ENCODE measurements around the gene ZNF792. TPM values are rescaled to one million over a fixed set of nuclear protein-coding genes. Genes with fewer than 3 reads are reported as not detected.
"Not testable (repeated sequence)": the region's sequence is repeated elsewhere in the genome, so short reads cannot be mapped to it uniquely, and the experiment has no call there.

The ZNF792 gene
- total and polyA plus RNA-seq, 7 donors: 0.83 to 4.2 (median 1.5) TPM

DNA sequence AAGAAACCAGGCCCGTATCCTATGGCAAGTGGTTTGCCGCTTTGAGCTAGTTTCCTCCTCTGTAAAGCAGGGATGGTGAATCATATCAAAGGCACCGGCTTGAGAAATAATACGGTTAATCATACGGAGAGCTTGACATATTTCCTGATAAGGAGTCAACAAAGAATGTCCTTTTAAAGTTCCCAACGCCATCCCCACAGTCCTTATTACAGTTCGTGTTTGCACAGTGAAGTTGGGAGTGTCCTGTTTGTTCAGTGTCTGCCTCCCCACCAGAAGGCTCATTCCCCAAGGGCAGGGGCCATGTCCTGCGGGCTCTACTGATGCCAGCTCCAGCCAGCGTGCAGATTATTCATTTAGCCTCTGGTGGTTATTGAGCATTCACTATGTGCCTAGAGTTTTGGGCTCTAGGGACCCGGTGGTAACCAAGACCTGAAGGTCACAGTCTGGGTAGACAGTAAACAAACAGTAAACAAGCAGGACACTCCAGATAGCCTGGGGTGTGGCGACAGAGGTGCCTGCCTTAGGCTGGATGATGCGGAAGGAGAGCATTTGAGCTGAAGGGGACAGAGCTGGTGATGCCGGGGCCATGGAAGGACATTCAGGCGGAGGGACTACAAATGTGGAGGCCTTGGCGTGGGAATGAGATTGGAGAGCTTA, 42.4 kb upstream of the ZNF792 start:
- DNase-seq (no peak), ATAC-seq (no peak)
- Histone ChIP-seq H3K27me3 (ENCODE audit: insufficient read depth in 3 of 3, low read length in 2 of 3) (no peaks in the 10 kb centered on the region), H3K4me3 (no peak overlapping the region), H3K9me3 (no peaks in the 10 kb centered on the region), H3K27ac (no peak overlapping the region), H3K36me3 (ENCODE audit: insufficient read depth in 1 of 2, low read depth in 1 of 2) (peaks cover 0 to 41% of the 10 kb centered on the region in 2 donors), H3K4me1 (peaks cover 4% of the 10 kb centered on the region)
- intact Hi-C loops (cut with DNase I): no loop called here
- TF ChIP-seq, protein P1, sequence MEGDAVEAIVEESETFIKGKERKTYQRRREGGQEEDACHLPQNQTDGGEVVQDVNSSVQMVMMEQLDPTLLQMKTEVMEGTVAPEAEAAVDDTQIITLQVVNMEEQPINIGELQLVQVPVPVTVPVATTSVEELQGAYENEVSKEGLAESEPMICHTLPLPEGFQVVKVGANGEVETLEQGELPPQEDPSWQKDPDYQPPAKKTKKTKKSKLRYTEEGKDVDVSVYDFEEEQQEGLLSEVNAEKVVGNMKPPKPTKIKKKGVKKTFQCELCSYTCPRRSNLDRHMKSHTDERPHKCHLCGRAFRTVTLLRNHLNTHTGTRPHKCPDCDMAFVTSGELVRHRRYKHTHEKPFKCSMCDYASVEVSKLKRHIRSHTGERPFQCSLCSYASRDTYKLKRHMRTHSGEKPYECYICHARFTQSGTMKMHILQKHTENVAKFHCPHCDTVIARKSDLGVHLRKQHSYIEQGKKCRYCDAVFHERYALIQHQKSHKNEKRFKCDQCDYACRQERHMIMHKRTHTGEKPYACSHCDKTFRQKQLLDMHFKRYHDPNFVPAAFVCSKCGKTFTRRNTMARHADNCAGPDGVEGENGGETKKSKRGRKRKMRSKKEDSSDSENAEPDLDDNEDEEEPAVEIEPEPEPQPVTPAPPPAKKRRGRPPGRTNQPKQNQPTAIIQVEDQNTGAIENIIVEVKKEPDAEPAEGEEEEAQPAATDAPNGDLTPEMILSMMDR (IDR thresholded peaks at IDR 0.05): no peak
- 84 to 88% (median 86%) methylated on average over 15 of the region's 15 CpGs for WGBS, 3 donors

- H3K4me1 ChIP-seq; H3K27me3 ChIP-seq (ENCODE audit: insufficient read depth in 3 of 3, low read length in 2 of 3); H3K27ac ChIP-seq; H3K4me3 ChIP-seq; H3K9me3 ChIP-seq; ATAC-seq; intact Hi-C loops (cut with DNase I): not testable (repeated sequence)
- H3K36me3 ChIP-seq (ENCODE audit: insufficient read depth in 1 of 2, low read depth in 1 of 2): peaks cover 0 to 36% of the 10 kb centered on the region in 2 donors
- DNase-seq: peak in 1 of 2 donors; percentile 2
- WGBS, 3 donors: 94 to 95% (median 95%) methylated on average over 6 of the region's 6 CpGs
Measured at GRCh38 chr19:35006007-35006341, 41.9 kb upstream of the ZNF792 start.

DNA sequence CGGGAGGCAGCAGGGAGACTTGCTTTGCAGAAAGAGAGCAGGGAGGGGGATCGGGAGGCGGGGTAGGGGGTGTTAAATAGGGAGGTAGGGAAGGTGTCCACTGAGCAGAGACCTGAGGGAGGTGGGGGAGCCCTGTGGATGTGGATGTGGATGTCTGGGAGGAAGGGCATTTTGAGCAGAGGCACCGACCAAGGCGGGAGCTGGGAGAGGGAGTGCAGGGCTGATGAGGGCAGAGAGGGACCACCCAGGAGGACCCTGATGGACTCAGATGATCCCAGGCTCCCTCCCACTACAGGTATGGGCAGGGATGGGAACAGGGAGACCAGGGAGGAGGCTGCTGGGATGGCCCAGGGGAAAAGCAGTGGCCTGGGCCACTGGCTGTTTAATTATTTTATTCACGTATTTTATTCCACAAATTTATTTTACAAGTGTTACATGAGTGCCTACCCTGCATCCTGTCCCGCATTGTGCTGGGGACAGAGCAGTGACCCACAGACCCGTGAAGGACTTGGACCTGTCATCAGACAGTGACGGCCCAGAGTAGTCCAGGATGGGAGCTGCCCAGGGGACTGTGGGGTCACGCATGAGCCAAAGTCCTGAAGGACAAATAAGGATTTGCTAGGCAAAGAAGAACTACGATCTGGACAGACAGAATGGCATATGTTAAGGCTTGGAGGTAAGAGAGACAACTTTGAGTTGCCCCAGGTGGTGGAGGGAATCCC, 41.4 kb upstream of the ZNF792 start:
- H3K9me3 ChIP-seq: no peaks in the 10 kb centered on the region
- no peak for ATAC-seq
- H3K4me1 ChIP-seq: peaks cover 6% of the 10 kb centered on the region
- no peak overlapping the region for H3K4me3 ChIP-seq
- H3K27ac ChIP-seq: no peak overlapping the region
- WGBS, 3 donors: 80 to 87% (median 85%) methylated on average over 11 of the region's 11 CpGs
- no peaks in the 10 kb centered on the region for H3K27me3 ChIP-seq (ENCODE audit: insufficient read depth in 3 of 3, low read length in 2 of 3)
- intact Hi-C loops (cut with DNase I): no loop called here
- no peak for DNase-seq
- TF ChIP-seq, protein P1 (IDR thresholded peaks at IDR 0.05): no peak
- peaks cover 0 to 31% of the 10 kb centered on the region in 2 donors for H3K36me3 ChIP-seq (ENCODE audit: insufficient read depth in 1 of 2, low read depth in 1 of 2)

GRCh38 chr19:35004517-35005255, 40.7 kb upstream of the ZNF792 start:
- peaks cover 6% of the 10 kb centered on the region for H3K4me1 ChIP-seq
- WGBS, 3 donors: 90 to 94% (median 94%) methylated on average over 18 of the region's 18 CpGs

More at GRCh38 chr19:35004517-35005255, 40.7 kb upstream of the ZNF792 start:
- ATAC-seq (no peak), DNase-seq (no peak)
- intact Hi-C loops (cut with DNase I): no loop called here
- TF ChIP-seq, protein P1 (IDR thresholded peaks at IDR 0.05): no peak
- H3K27ac ChIP-seq: no peak overlapping the region
- no peaks in the 10 kb centered on the region for H3K9me3 ChIP-seq
- H3K36me3 ChIP-seq (ENCODE audit: insufficient read depth in 1 of 2, low read depth in 1 of 2): peaks cover 0 to 23% of the 10 kb centered on the region in 2 donors
- H3K4me3 ChIP-seq: no peak overlapping the region
- H3K27me3 ChIP-seq (ENCODE audit: insufficient read depth in 3 of 3, low read length in 2 of 3): no peaks in the 10 kb centered on the region

Measured in psoas muscle (tissue), 8 donors.